ENCODE results near the gene ZFP91. TPM values are rescaled to one million over a fixed set of nuclear protein-coding genes. Genes with fewer than 3 reads are reported as not detected.
A peak's percentile ranks its signal among the peaks of the same experiment; 100 is the strongest.

Gene ZFP91
- total and polyA plus RNA-seq, 2 of the 13 experiments (the other 11 are each of a cell fraction or from before 2014, with no cell fraction given) = 13.5 to 38.6 TPM

- TF ChIP-seq AKNA (CRISPR knock-in tag; IDR thresholded peaks at IDR 0.05; ENCODE audit: borderline replicate concordance) (no peak), HNRNPK (IDR thresholded peaks at IDR 0.05; ENCODE audit: low read depth, low read length, poor library complexity, severe bottlenecking) (no peak), KDM5B (CRISPR knock-in tag; IDR thresholded peaks at IDR 0.05; ENCODE audit: borderline replicate concordance) (no peak), ZFP1 (CRISPR knock-in tag; IDR thresholded peaks at IDR 0.05) (no peak), RBM22 (optimal IDR thresholded peaks at IDR 0.05; ENCODE audit: low read length) (no peak), ZNF292 (CRISPR knock-in tag; IDR thresholded peaks at IDR 0.05; ENCODE audit: borderline replicate concordance, low read depth) (no peak), ZNF326 (CRISPR knock-in tag; IDR thresholded peaks at IDR 0.05; ENCODE audit: borderline replicate concordance) (no peak), ZNF432 (CRISPR knock-in tag; IDR thresholded peaks at IDR 0.05; ENCODE audit: borderline replicate concordance) (no peak), REST (IDR thresholded peaks at IDR 0.05; ENCODE audit: borderline replicate concordance in 1 of 2, low read depth in 1 of 2, low read length in 2 of 2) (no peak), ZKSCAN5 (CRISPR knock-in tag; IDR thresholded peaks at IDR 0.05) (no peak), NONO (IDR thresholded peaks at IDR 0.05) (no peak), NONO (CRISPR knock-in tag; conservative IDR thresholded peaks at IDR 0.05) (peak; percentile 66), ZNF660 (CRISPR knock-in tag; IDR thresholded peaks at IDR 0.05; ENCODE audit: borderline replicate concordance, low read depth) (no peak), ZNF850 (CRISPR knock-in tag; conservative IDR thresholded peaks at IDR 0.05) (no peak), ZNF10 (CRISPR knock-in tag; IDR thresholded peaks at IDR 0.05; ENCODE audit: borderline replicate concordance, low read depth) (no peak), HHEX (CRISPR knock-in tag; IDR thresholded peaks at IDR 0.05) (no peak), SRY (CRISPR knock-in tag; IDR thresholded peaks at IDR 0.05) (no peak), MAZ (IDR thresholded peaks at IDR 0.05; ENCODE audit: borderline replicate concordance, low read depth, low read length) (no peak), MAZ (CRISPR knock-in tag; IDR thresholded peaks at IDR 0.05; ENCODE audit: low read depth) (no peak), ZNF589 (CRISPR knock-in tag; conservative IDR thresholded peaks at IDR 0.05) (no peak), SKI (IDR thresholded peaks at IDR 0.05; ENCODE audit: partially characterized antibody) (no peak), HDAC1 (CRISPR knock-in tag; IDR thresholded peaks at IDR 0.05) (peak; percentile 43; the same call in 1 of the 2 replicates), CCDC6 (CRISPR knock-in tag; IDR thresholded peaks at IDR 0.05) (peak; percentile 83)
Observed at GRCh38 chr11:58578136-58578634, 678 bp upstream of the ZFP91 start (continued).
